Measurements from ENCODE around the gene DNAH6.

The DNAH6 gene

GRCh38 chr2:84701880-84702279 is 185.6 kb downstream of the DNAH6 start:
- no peak for DNase-seq

- DNase-seq = no peak
Observed at GRCh38 chr2:84702941-84703340, 186.6 kb downstream of the DNAH6 start.

- no peak for DNase-seq
Observed at GRCh38 chr2:84703831-84704230, 187.5 kb downstream of the DNAH6 start.

- DNase-seq = no peak
Observed at GRCh38 chr2:84704505-84705244, 188.4 kb downstream of the DNAH6 start.

GRCh38 chr2:84705858-84706257 is 189.6 kb downstream of the DNAH6 start:
- no peak for DNase-seq

GRCh38 chr2:84708442-84708841 is 192.1 kb downstream of the DNAH6 start:
- DNase-seq = no peak

GRCh38 chr2:84711651-84712050 is 195.4 kb downstream of the DNAH6 start:
- DNase-seq = no peak

- no peak for DNase-seq
Observed at GRCh38 chr2:84713441-84713840, 197.1 kb downstream of the DNAH6 start.

- DNase-seq = no peak
Observed at GRCh38 chr2:84716564-84716963, 200.3 kb downstream of the DNAH6 start.

GRCh38 chr2:84717302-84717701 is 201.0 kb downstream of the DNAH6 start:
- no peak for DNase-seq

- no peak for DNase-seq
Observed at GRCh38 chr2:84719434-84719833, 203.1 kb downstream of the DNAH6 start.

- DNase-seq = no peak
Observed at GRCh38 chr2:84723831-84724230, 207.5 kb downstream of the DNAH6 start.

GRCh38 chr2:84725717-84726116 is 209.4 kb downstream of the DNAH6 start:
- no peak for DNase-seq

- DNase-seq = no peak
Observed at GRCh38 chr2:84727315-84727714, 211.0 kb downstream of the DNAH6 start.

GRCh38 chr2:84729224-84729623 is 212.9 kb downstream of the DNAH6 start:
- no peak for DNase-seq

- DNase-seq = no peak
Observed at GRCh38 chr2:84731185-84731584, 214.9 kb downstream of the DNAH6 start.

- DNase-seq = no peak
Observed at GRCh38 chr2:84732897-84733778, 216.8 kb downstream of the DNAH6 start.

- DNase-seq = no peak
Observed at GRCh38 chr2:84735389-84735788, 219.1 kb downstream of the DNAH6 start.

GRCh38 chr2:84741182-84741822 is 225.0 kb downstream of the DNAH6 start:
- DNase-seq = peak; percentile 58

- DNase-seq = no peak
Observed at GRCh38 chr2:84748341-84748740, 232.0 kb downstream of the DNAH6 start.

GRCh38 chr2:84749442-84749841 is 233.1 kb downstream of the DNAH6 start:
- no peak for DNase-seq

- no peak for DNase-seq
Observed at GRCh38 chr2:84755096-84755495, 238.8 kb downstream of the DNAH6 start.

- no peak for DNase-seq
Observed at GRCh38 chr2:84757648-84758047, 241.3 kb downstream of the DNAH6 start.

- DNase-seq = no peak
Observed at GRCh38 chr2:84766791-84767190, 250.5 kb downstream of the DNAH6 start.

Measured in CD4-positive, alpha-beta T cell treated with Interleukin-15 for 1 hour (primary cell).